OCI-LY1 (cell line): Measurements from ENCODE around the gene MARCHF7.
"Not testable (repeated sequence)": the region's sequence is repeated elsewhere in the genome, so short reads cannot be mapped to it uniquely, and the experiment has no call there.

Experiments used
- H2AFZ ChIP-seq: fragments of 200-600 bp; sonication (generic), shearing (Covaris generic); 2 replicates; pipeline ENCODE4 v1.6.0; 2014; ENCODE audit warnings: antibody characterized with exemption, mild to moderate bottlenecking, low read length
- H3F3A ChIP-seq: fragments of 200-600 bp; sonication (generic), shearing (Covaris generic); 2 replicates; pipeline ENCODE4 v1.6.0; 2014; ENCODE audit warnings: mild to moderate bottlenecking, antibody characterized with exemption, low read length, moderate library complexity; ENCODE audit not compliant: insufficient read depth
- H3K27ac ChIP-seq: fragments of 200-600 bp; sonication (generic); 2 replicates; pipeline ENCODE4 v1.5.1; 2014; ENCODE audit warnings: low read length, mixed run types, mild to moderate bottlenecking, low read depth; ENCODE audit not compliant: poor library complexity, severe bottlenecking
- H3K27me3 ChIP-seq: fragments of 200-600 bp; sonication (generic); 2 replicates; pipeline ENCODE4 v1.6.0; 2014; ENCODE audit warnings: antibody characterized with exemption, mild to moderate bottlenecking, low read length, moderate library complexity; ENCODE audit not compliant: insufficient read depth
- H3K36me3 ChIP-seq: fragments of 200-600 bp; sonication (generic); 2 replicates; pipeline ENCODE4 v1.6.1; 2014; ENCODE audit warnings: mild to moderate bottlenecking, antibody characterized with exemption, low read length, moderate library complexity, mixed read lengths; ENCODE audit not compliant: insufficient read depth
- H3K4me1 ChIP-seq: fragments of 200-600 bp; sonication (generic); 2 replicates; pipeline ENCODE4 v1.5.1; 2014; ENCODE audit warnings: mild to moderate bottlenecking, low read length, moderate library complexity; ENCODE audit not compliant: insufficient read depth, severe bottlenecking
- H3K4me2 ChIP-seq: fragments of 200-600 bp; sonication (generic), shearing (Covaris generic); 2 replicates; pipeline ENCODE4 v1.6.1; 2014; ENCODE audit warnings: low read length
- H3K4me3 ChIP-seq: fragments of 200-600 bp; sonication (generic); 2 replicates; pipeline ENCODE4 v1.5.1; 2014; ENCODE audit warnings: low read length, low read depth, mild to moderate bottlenecking, mixed read lengths; ENCODE audit not compliant: poor library complexity, severe bottlenecking
- H3K79me2 ChIP-seq: fragments of 200-600 bp; shearing (Covaris generic); 2 replicates; pipeline ENCODE4 v1.6.1; 2016; ENCODE audit warnings: mixed run types, low read length, mixed read lengths; ENCODE audit not compliant: insufficient read depth
- H3K9ac ChIP-seq: fragments of 200-600 bp; sonication (generic), shearing (Covaris generic); 2 replicates; pipeline ENCODE4 v1.6.1; 2014; ENCODE audit warnings: mild to moderate bottlenecking, low read length, mixed read lengths
- H3K9me2 ChIP-seq: fragments of 200-600 bp; sonication (generic), shearing (Covaris generic); 2 replicates; pipeline ENCODE4 v1.6.1; 2014; ENCODE audit warnings: low read depth, mild to moderate bottlenecking, low read length, mixed read lengths
- H3K9me3 ChIP-seq: fragments of 200-600 bp; shearing (Covaris generic); 2 replicates; pipeline ENCODE4 v1.6.1; 2014; ENCODE audit warnings: low read length, mixed read lengths
- H4K20me1 ChIP-seq: fragments of 200-600 bp; sonication (generic), shearing (Covaris generic); 2 replicates; pipeline ENCODE4 v1.6.0; 2016; ENCODE audit warnings: mild to moderate bottlenecking, low read length; ENCODE audit not compliant: insufficient read depth
- CTCF ChIP-seq: fragments of 200-600 bp; sonication (generic), shearing (Covaris generic); IDR thresholded peaks from 2 replicates; pipeline ENCODE4 v1.5.1; 2017; ENCODE audit warnings: mild to moderate bottlenecking, antibody characterized with exemption, low read length, moderate library complexity, mixed read lengths
- EZH2 ChIP-seq: fragments of 200-600 bp; sonication (generic), shearing (Covaris generic); IDR thresholded peaks from 2 replicates; pipeline ENCODE4 v1.8.0; 2017; ENCODE audit warnings: borderline replicate concordance, mixed run types, mild to moderate bottlenecking, antibody characterized with exemption, low read length, moderate library complexity, mixed read lengths

Gene MARCHF7

GRCh38 chr2:159714247-159714930 is 2.1 kb downstream of the MARCHF7 start:
- peaks cover 70% of the 10 kb centered on the region for H3K79me2 ChIP-seq
- no peaks in the 10 kb centered on the region for H3K9me3 ChIP-seq
- H3K36me3 ChIP-seq, result peaks cover 55% of the 10 kb centered on the region
- H3K4me1 ChIP-seq, result peaks cover 47% of the 10 kb centered on the region
- H3K4me2 ChIP-seq, result peak overlapping the region; percentile 85
- no peaks in the 10 kb centered on the region for H3K9me2 ChIP-seq
- no peak for TF ChIP-seq CTCF
- no peak for TF ChIP-seq EZH2
- no peak overlapping the region for H2AFZ ChIP-seq
- H3F3A ChIP-seq, result no peaks in the 10 kb centered on the region
- peak overlapping the region; percentile 88 for H3K4me3 ChIP-seq
- H3K27me3 ChIP-seq, result no peaks in the 10 kb centered on the region
- H3K9ac ChIP-seq, result peak overlapping the region; percentile 94
- no peak overlapping the region for H3K27ac ChIP-seq
- no peaks in the 10 kb centered on the region for H4K20me1 ChIP-seq

GRCh38 chr2:159715451-159715850 is 3.1 kb downstream of the MARCHF7 start:
- peaks cover 65% of the 10 kb centered on the region for H3K36me3 ChIP-seq
- no peak for TF ChIP-seq EZH2
- no peak for TF ChIP-seq CTCF
- H3K4me1 ChIP-seq, result peaks cover 47% of the 10 kb centered on the region
- no peak overlapping the region for H3K4me3 ChIP-seq
- H3K27ac ChIP-seq, result no peak overlapping the region
- no peaks in the 10 kb centered on the region for H3K9me2 ChIP-seq
- H3K9me3 ChIP-seq, result no peaks in the 10 kb centered on the region
- H4K20me1 ChIP-seq, result no peaks in the 10 kb centered on the region
- no peak overlapping the region for H2AFZ ChIP-seq
- H3K4me2 ChIP-seq, result no peak overlapping the region
- peaks cover 81% of the 10 kb centered on the region for H3K79me2 ChIP-seq
- H3K27me3 ChIP-seq, result no peaks in the 10 kb centered on the region
- no peak overlapping the region for H3K9ac ChIP-seq
- H3F3A ChIP-seq, result no peaks in the 10 kb centered on the region

- H3K9me3 ChIP-seq, H3K27ac ChIP-seq, H4K20me1 ChIP-seq, H3K9ac ChIP-seq, H3F3A ChIP-seq, H2AFZ ChIP-seq, H3K4me2 ChIP-seq, H3K9me2 ChIP-seq, H3K4me3 ChIP-seq, H3K27me3 ChIP-seq: not testable (repeated sequence)
- peaks cover 75% of the 10 kb centered on the region for H3K36me3 ChIP-seq
- peaks cover 90% of the 10 kb centered on the region for H3K79me2 ChIP-seq
- H3K4me1 ChIP-seq, result peaks cover 40% of the 10 kb centered on the region
Observed at GRCh38 chr2:159716409-159716808, 4.1 kb downstream of the MARCHF7 start.

GRCh38 chr2:159716857-159717256 is 4.6 kb downstream of the MARCHF7 start:
- peaks cover 36% of the 10 kb centered on the region for H3K4me1 ChIP-seq
- no peaks in the 10 kb centered on the region for H3K27me3 ChIP-seq
- no peak overlapping the region for H2AFZ ChIP-seq
- peaks cover 95% of the 10 kb centered on the region for H3K79me2 ChIP-seq
- no peak overlapping the region for H3K4me2 ChIP-seq
- no peaks in the 10 kb centered on the region for H3K9me2 ChIP-seq
- no peaks in the 10 kb centered on the region for H3F3A ChIP-seq
- peaks cover 79% of the 10 kb centered on the region for H3K36me3 ChIP-seq
- H3K4me3 ChIP-seq, result no peak overlapping the region
- H3K27ac ChIP-seq, result no peak overlapping the region
- no peak for TF ChIP-seq CTCF
- no peak for TF ChIP-seq EZH2
- no peaks in the 10 kb centered on the region for H4K20me1 ChIP-seq
- H3K9me3 ChIP-seq, result no peaks in the 10 kb centered on the region
- no peak overlapping the region for H3K9ac ChIP-seq
